Measurements from ENCODE around the gene ST3GAL3. TPM values are rescaled to one million over a fixed set of nuclear protein-coding genes. Genes with fewer than 3 reads are reported as not detected.

The ST3GAL3 gene
- total and polyA plus RNA-seq, 11 donors, result 14.4 to 31.7 (median 26.3) TPM

GRCh38 chr1:43856188-43856587 is 148.9 kb downstream of the ST3GAL3 start:
- Histone ChIP-seq H3K4me1 (peaks cover 0 to 41% (median 14%) of the 10 kb centered on the region in 12 donors), H3K27me3 (no peaks in the 10 kb centered on the region), H3K9me3 (no peaks in the 10 kb centered on the region), H3K4me3 (no peak overlapping the region), H3K27ac (no peak overlapping the region), H3K36me3 (peaks cover 0 to 6% (median 0%) of the 10 kb centered on the region in 9 donors)
- TF ChIP-seq POLR2A (IDR thresholded peaks at IDR 0.05), result no peak
- TF ChIP-seq, protein P1, sequence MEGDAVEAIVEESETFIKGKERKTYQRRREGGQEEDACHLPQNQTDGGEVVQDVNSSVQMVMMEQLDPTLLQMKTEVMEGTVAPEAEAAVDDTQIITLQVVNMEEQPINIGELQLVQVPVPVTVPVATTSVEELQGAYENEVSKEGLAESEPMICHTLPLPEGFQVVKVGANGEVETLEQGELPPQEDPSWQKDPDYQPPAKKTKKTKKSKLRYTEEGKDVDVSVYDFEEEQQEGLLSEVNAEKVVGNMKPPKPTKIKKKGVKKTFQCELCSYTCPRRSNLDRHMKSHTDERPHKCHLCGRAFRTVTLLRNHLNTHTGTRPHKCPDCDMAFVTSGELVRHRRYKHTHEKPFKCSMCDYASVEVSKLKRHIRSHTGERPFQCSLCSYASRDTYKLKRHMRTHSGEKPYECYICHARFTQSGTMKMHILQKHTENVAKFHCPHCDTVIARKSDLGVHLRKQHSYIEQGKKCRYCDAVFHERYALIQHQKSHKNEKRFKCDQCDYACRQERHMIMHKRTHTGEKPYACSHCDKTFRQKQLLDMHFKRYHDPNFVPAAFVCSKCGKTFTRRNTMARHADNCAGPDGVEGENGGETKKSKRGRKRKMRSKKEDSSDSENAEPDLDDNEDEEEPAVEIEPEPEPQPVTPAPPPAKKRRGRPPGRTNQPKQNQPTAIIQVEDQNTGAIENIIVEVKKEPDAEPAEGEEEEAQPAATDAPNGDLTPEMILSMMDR (IDR thresholded peaks at IDR 0.05), result no peak
- ATAC-seq (no peak), DNase-seq (no peak)
- 96 to 97% (median 97%) methylated on average over 5 of the region's 5 CpGs for WGBS, 4 donors
- intact Hi-C loops (cut with DNase I), result no loop called here

DNA sequence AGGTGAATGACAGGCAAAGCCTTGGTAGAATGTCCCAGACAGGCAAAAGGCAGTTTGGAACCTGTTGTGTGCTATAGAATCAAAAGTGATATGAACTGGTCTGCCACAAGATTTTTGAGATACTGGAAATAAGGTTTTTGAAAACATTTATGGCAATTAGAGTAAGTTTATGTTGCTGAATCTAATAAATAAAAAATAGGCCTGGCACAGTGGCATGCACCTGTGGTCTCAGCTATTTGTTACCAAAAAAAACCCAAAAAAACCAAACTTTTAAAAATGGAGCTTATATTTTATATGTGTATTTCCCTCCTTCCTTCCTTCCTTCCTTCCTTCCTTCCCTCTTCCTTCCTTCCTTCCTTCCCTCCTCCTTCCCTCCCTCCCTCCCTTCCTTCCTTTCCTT is 149.8 kb downstream of the ST3GAL3 start:
- no peak for ATAC-seq
- no peak for DNase-seq
- H3K36me3 ChIP-seq, result peaks cover 0 to 6% (median 0%) of the 10 kb centered on the region in 9 donors
- intact Hi-C loops (cut with DNase I), result no loop called here
- H3K27me3 ChIP-seq, result no peaks in the 10 kb centered on the region
- peaks cover 0 to 39% (median 17%) of the 10 kb centered on the region in 12 donors for H3K4me1 ChIP-seq
- H3K27ac ChIP-seq, result no peak overlapping the region
- TF ChIP-seq, protein P1 (IDR thresholded peaks at IDR 0.05), result no peak
- no peak for TF ChIP-seq POLR2A (IDR thresholded peaks at IDR 0.05)
- H3K4me3 ChIP-seq, result no peak overlapping the region
- H3K9me3 ChIP-seq, result no peaks in the 10 kb centered on the region

DNA sequence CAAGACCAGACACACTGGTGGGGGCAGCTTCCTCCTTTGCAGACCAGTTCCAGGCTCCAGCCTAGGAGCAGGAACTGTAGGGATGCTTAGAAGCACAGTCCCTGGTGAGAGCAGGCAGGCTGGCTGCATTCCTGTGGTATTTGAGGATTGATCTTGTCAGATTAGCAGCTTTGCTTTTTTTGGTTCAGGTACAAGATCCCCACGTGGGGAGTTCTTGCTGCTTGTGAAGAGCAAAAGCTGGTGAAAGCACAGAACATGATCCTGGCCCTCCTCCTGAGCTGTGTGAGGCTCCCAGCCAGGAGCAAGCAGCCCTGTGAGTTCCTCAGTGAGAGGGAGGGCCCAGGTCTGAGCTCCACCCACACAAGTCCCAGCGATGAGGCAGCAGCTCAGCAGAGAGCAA is 151.0 kb downstream of the ST3GAL3 start:
- TF ChIP-seq, protein P1 (IDR thresholded peaks at IDR 0.05), result no peak
- no peak for TF ChIP-seq POLR2A (IDR thresholded peaks at IDR 0.05)
- peaks cover 0 to 6% (median 0%) of the 10 kb centered on the region in 9 donors for H3K36me3 ChIP-seq
- peak; percentile 81 to 89 (median 84) for ATAC-seq
- DNase-seq, result peak in 2 of 5 donors; percentile 58 to 69
- peaks cover 0 to 37% (median 13%) of the 10 kb centered on the region in 12 donors for H3K4me1 ChIP-seq
- peak overlapping the region in 2 of 12 donors; percentile 1 to 20 for H3K27ac ChIP-seq
- H3K27me3 ChIP-seq, result no peaks in the 10 kb centered on the region
- H3K9me3 ChIP-seq, result no peaks in the 10 kb centered on the region
- 0 to 37% (median 21%) methylated on average over 1 to 2 of the region's 2 CpGs for WGBS, 4 donors
- intact Hi-C loops (cut with DNase I), result no loop called here
- H3K4me3 ChIP-seq, result no peak overlapping the region

DNA sequence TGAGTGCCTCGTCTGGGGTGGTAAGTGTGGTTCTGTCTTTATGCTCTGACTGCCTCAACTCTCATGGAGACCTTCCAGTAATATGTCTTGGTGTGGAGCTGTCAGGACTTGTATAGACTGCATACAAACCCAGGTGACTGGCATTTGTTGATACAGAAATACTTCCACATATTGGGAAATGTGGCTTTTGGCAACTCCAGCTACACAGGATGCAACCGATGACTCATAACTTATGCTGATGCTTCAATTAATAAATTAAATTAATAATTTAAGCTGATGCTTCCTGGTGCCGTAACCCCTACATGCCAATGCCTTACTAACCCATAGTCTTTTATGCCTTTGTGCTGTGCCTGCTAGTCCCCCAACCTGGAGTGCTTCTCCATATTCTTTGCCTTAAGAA is 154.0 kb downstream of the ST3GAL3 start:
- DNase-seq, result no peak
- Histone ChIP-seq H3K36me3 (peaks cover 0 to 3% (median 0%) of the 10 kb centered on the region in 9 donors), H3K27me3 (no peaks in the 10 kb centered on the region), H3K9me3 (no peaks in the 10 kb centered on the region), H3K4me1 (peaks cover 0 to 52% (median 16%) of the 10 kb centered on the region in 12 donors), H3K27ac (peak overlapping the region in 3 of 12 donors; percentile 5 to 53 (median 44)), H3K4me3 (no peak overlapping the region)
- 81 to 89% (median 84%) methylated on average over 3 of the region's 3 CpGs for WGBS, 4 donors
- intact Hi-C loops (cut with DNase I), result no loop called here
- no peak for ATAC-seq
- no peak for TF ChIP-seq POLR2A (IDR thresholded peaks at IDR 0.05)
- TF ChIP-seq, protein P1 (IDR thresholded peaks at IDR 0.05), result no peak
